GM12878 (cell line): ENCODE measurements around the gene MYO15B. TPM values are rescaled to one million over a fixed set of nuclear protein-coding genes. Genes with fewer than 3 reads are reported as not detected.

Experiments used
- BACH1 ChIP-seq: fragments of 450-650 bp; IDR thresholded peaks from 2 replicates; pipeline ENCODE4 v1.6.1; 2017; ENCODE audit warnings: mild to moderate bottlenecking, borderline replicate concordance
- BHLHE40 ChIP-seq, 2 experiments: fragments of 450-650 bp in 1 of 2; IDR thresholded peaks; 2 replicates each; pipeline ENCODE4 v1.6.1; 2011 to 2017; ENCODE audit warnings: low read depth in 2 of 2, borderline replicate concordance in 1 of 2, improper control_type of control experiment in 1 of 2, low read length in 1 of 2, mild to moderate bottlenecking in 1 of 2
- BRCA1 ChIP-seq: IDR thresholded peaks from 2 replicates; pipeline ENCODE4 v1.6.1; 2011; ENCODE audit warnings: low read depth, low read length, improper control_type of control experiment
- CBX3 ChIP-seq: fragments of 200-600 bp; sonication (generic); IDR thresholded peaks from 2 replicates; pipeline ENCODE4 v1.6.1; 2016; ENCODE audit warnings: low read depth, borderline replicate concordance
- CHD1 ChIP-seq: IDR thresholded peaks from 2 replicates; pipeline ENCODE4 v1.6.1; 2012; ENCODE audit warnings: low read depth, low read length, improper control_type of control experiment
- DPF2 ChIP-seq: fragments of 450-650 bp; IDR thresholded peaks from 2 replicates; pipeline ENCODE4 v1.6.1; 2017; ENCODE audit warnings: mild to moderate bottlenecking
- EED ChIP-seq: sonication (generic); IDR thresholded peaks from 2 replicates; pipeline ENCODE4 v1.6.1; 2016; ENCODE audit warnings: antibody characterized with exemption, low read depth
- ETV6 ChIP-seq, 2 experiments: fragments of 450-650 bp in 1 of 2; IDR thresholded peaks in 1 of 2; conservative IDR thresholded peaks in 1 of 2; 2 replicates each; pipeline ENCODE4 v1.6.1; 2014; ENCODE audit warnings: antibody characterized with exemption in 1 of 2, borderline replicate concordance in 1 of 2, low read depth in 1 of 2, mild to moderate bottlenecking in 1 of 2, moderate library complexity in 1 of 2
- GABPA ChIP-seq: IDR thresholded peaks from 2 replicates; pipeline ENCODE4 v1.6.1; 2014; ENCODE audit warnings: antibody characterized with exemption, low read depth, mild to moderate bottlenecking, inconsistent platforms
- HDAC2 ChIP-seq: fragments of 200-600 bp; sonication (generic); IDR thresholded peaks from 2 replicates; pipeline ENCODE4 v1.6.1; 2017
- HSF1 ChIP-seq: fragments of 150-350 bp; IDR thresholded peaks from 2 replicates; pipeline ENCODE4 v1.6.1; 2014; ENCODE audit warnings: mild to moderate bottlenecking, low read depth, low read length
- MEF2B ChIP-seq: fragments of 450-650 bp; IDR thresholded peaks from 2 replicates; pipeline ENCODE4 v1.6.1; 2018; ENCODE audit warnings: mild to moderate bottlenecking, moderate library complexity; ENCODE audit not compliant: partially characterized antibody, poor library complexity, severe bottlenecking
- MTA3 ChIP-seq: IDR thresholded peaks from 2 replicates; pipeline ENCODE4 v1.6.1; 2012; ENCODE audit warnings: low read length, inconsistent platforms, borderline replicate concordance
- NFYA ChIP-seq: IDR thresholded peaks from 2 replicates; pipeline ENCODE4 v1.6.1; 2011; ENCODE audit warnings: low read depth, mild to moderate bottlenecking, low read length, improper control_type of control experiment, borderline replicate concordance
- POU2F2 ChIP-seq: IDR thresholded peaks from 3 replicates; pipeline ENCODE4 v1.6.1; 2011; ENCODE audit warnings: low read depth, mild to moderate bottlenecking, low read length, borderline replicate concordance
- SMC3 ChIP-seq: IDR thresholded peaks from 2 replicates; pipeline ENCODE4 v1.6.1; 2011; ENCODE audit warnings: low read length, improper control_type of control experiment, borderline replicate concordance
- SUPT20H ChIP-seq: IDR thresholded peaks from 2 replicates; pipeline ENCODE4 v1.6.1; 2011; ENCODE audit warnings: low read depth, mild to moderate bottlenecking, low read length, moderate library complexity, borderline replicate concordance; ENCODE audit not compliant: control insufficient read depth
- ZNF24 ChIP-seq: fragments of 450-650 bp; IDR thresholded peaks from 2 replicates; pipeline ENCODE4 v1.6.1; 2017; ENCODE audit warnings: antibody characterized with exemption, mild to moderate bottlenecking
- ZNF274 ChIP-seq: IDR thresholded peaks from one replicate; pipeline ENCODE4 v1.8.0; 2011; ENCODE audit not compliant: insufficient read length, insufficient read depth
- ZNF687 ChIP-seq: fragments of 450-650 bp; IDR thresholded peaks from 2 replicates; pipeline ENCODE4 v1.6.1; 2017; ENCODE audit warnings: mild to moderate bottlenecking, moderate library complexity
- ZZZ3 ChIP-seq: IDR thresholded peaks from 2 replicates; pipeline ENCODE4 v1.6.1; 2011; ENCODE audit warnings: low read depth; ENCODE audit not compliant: control insufficient read depth, insufficient read length
- polyA plus RNA-seq, 11 experiments: library from polyadenylated mRNA; depleted of rRNA in 4 of 11; unstranded in 6 of 11; stranded (reverse) in 5 of 11; fragments of >200 nt; fragmentation: Nextera tagmentation in 4 of 11; fragmentation: Illumina TruSeq in 1 of 11; extraction: Ambion mirVana in 4 of 11; extraction: Trizol in 1 of 11; gene quantifications; 1 replicate in 1 of 11; 2 replicates in 10 of 11; pipeline versions ENCODE4 v1.2.1 to v1.2.3, GENCODE V29; 2011 to 2016; ENCODE audit warnings: inconsistent platforms in 2 of 11, missing spikeins in 2 of 11, low read depth in 1 of 11
- total RNA-seq, 4 experiments: library from RNA; depleted of rRNA in 3 of 4; stranded (reverse); fragments of >200 nt in 3 of 4; fragmentation: Illumina TruSeq in 1 of 4; extraction: Trizol in 1 of 4; gene quantifications; 2 replicates each; pipeline versions ENCODE4 v1.2.1 to v1.2.3, GENCODE V29; 2013 to 2021

The MYO15B gene
- total and polyA plus RNA-seq, 10 of the 15 experiments (the other 5 are each of a cell fraction or from before 2014, with no cell fraction given) = 0.67 to 15.4 (median 2.3) TPM; not detected in 1

DNA sequence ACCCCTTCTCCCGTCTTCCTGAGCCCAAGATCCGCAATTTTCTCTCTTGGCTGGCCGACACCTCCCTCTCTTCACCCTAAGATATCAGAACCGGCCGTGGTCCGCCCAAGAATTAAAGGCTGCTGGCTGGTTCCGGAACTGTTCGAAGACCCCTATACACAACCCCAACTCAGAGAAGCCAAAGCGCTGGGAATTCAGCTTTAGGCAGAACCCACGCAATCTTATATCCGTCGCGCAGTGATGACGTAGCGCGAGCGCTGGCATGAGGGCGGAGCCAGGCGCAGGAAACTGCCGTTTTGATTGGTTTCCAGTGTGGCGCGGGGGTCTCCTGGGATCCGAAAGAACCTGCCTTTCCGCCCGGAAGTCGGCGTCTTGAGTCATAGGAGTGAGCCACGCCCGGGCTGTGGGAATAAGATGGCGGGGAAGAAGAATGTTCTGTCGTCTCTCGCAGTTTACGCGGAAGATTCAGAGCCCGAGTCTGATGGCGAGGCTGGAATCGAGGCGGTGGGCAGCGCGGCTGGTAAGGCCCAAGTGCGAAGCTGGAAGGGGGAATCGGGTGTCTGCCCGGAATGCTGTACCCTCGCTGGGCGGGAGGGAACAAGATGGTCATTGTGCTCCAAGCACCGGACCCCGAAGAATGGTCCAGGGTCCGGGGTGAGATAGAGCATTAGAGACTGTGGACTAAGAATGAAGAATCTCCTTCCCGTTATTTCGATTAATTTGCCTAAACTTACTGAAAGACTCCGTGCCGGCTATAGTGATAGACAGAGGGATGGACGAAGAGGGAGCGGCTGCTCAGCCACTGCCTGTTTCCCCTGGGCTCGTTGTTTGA lies 79.6 kb downstream of the MYO15B start, which contains the start of the genes RECQL5 and SAP30BP (continued):
- TF ChIP-seq MTA3 (no peak), EED (no peak), MEF2B (peak; percentile 91), ETV6 (conservative IDR thresholded peaks at IDR 0.05 in 1 of 2, IDR thresholded peaks at IDR 0.05 in 1 of 2; ENCODE audit: borderline replicate concordance in 1 of 2, low read depth in 1 of 2) (0 out of 4 replicates have a peak, but pooled peaks of 1 of the 2 experiments have one; percentile 5), ZNF687 (no peak), BHLHE40 (IDR thresholded peaks at IDR 0.05; ENCODE audit: borderline replicate concordance in 1 of 2, low read depth in 2 of 2, low read length in 1 of 2) (peak in 1 of 2 experiments; percentile 25; a peak in 1 of 4 replicates), CHD1 (no peak), SUPT20H (no peak), ZNF274 (no peak), POU2F2 (no peak), ZZZ3 (no peak), GABPA (peak; percentile 93), CBX3 (no peak), HSF1 (no peak), DPF2 (no peak), ZNF24 (no peak), NFYA (no peak), HDAC2 (peak; percentile 98), BACH1 (no peak; the same call in 1 of the 2 replicates), BRCA1 (no peak), SMC3 (no peak)
